Sigmoid colon (tissue), 7 donors: ENCODE results near the gene EDNRA. TPM values are rescaled to one million over a fixed set of nuclear protein-coding genes. Genes with fewer than 3 reads are reported as not detected.

Experiments used
- DNase-seq: peaks from one replicate; pipeline ENCODE4 v3.0.0-alpha.2; 2019
- H3K27ac ChIP-seq, 4 donors: fragments of 200-600 bp; sonication (generic); one replicate each; pipeline ENCODE4 v1.5.1; 2016 to 2019; ENCODE audit warnings: mild to moderate bottlenecking in 1 of 4
- H3K27me3 ChIP-seq, 3 donors: fragments of 200-600 bp; sonication (generic); one replicate each; pipeline ENCODE4 v1.5.1; 2019; ENCODE audit warnings: mild to moderate bottlenecking in 1 of 3
- H3K36me3 ChIP-seq, 4 donors: fragments of 200-600 bp; sonication (generic); one replicate each; pipeline ENCODE4 v1.5.1; 2016 to 2019
- H3K4me1 ChIP-seq, 4 donors: fragments of 200-600 bp; sonication (generic); one replicate each; pipeline ENCODE4 v1.5.1; 2017 to 2019
- H3K4me3 ChIP-seq, 4 donors: fragments of 200-600 bp; sonication (generic); one replicate each; pipeline ENCODE4 v1.5.1; 2017 to 2019; ENCODE audit warnings: mild to moderate bottlenecking in 2 of 4, moderate library complexity in 1 of 4
- H3K9me3 ChIP-seq, 4 donors: fragments of 200-600 bp in 3 of 4; sonication (generic) in 3 of 4; one replicate each; pipeline versions ENCODE4 v1.5.1 to v1.6.1; 2013 to 2019
- CTCF ChIP-seq, 4 experiments: fragments of 450-650 bp in 3 of 4; fragments of 200-600 bp in 1 of 4; IDR thresholded peaks; one replicate each; pipeline ENCODE4 v1.5.1; 2016 to 2019; ENCODE audit warnings: antibody characterized with exemption in 4 of 4, mild to moderate bottlenecking in 3 of 4, moderate library complexity in 2 of 4
- EP300 ChIP-seq, 4 donors: sonication (generic); formaldehyde crosslinking; IDR thresholded peaks; one replicate each; pipeline ENCODE4 v1.6.1; 2017; ENCODE audit warnings: antibody characterized with exemption in 4 of 4
- POLR2A ChIP-seq, 2 donors: fragments of 450-650 bp; IDR thresholded peaks; one replicate each; pipeline ENCODE4 v1.6.1; 2016; ENCODE audit warnings: antibody characterized with exemption in 2 of 2, mild to moderate bottlenecking in 2 of 2, moderate library complexity in 2 of 2
- POLR2AphosphoS5 ChIP-seq, 4 donors: sonication (generic); formaldehyde crosslinking; IDR thresholded peaks; one replicate each; pipeline ENCODE4 v1.6.1; 2017; ENCODE audit warnings: antibody characterized with exemption in 4 of 4
- WGBS, 2 donors: extraction: QIAGEN DNeasy Blood & Tissue Kit; methylation state at CpG; one replicate each; pipeline ENCODE4 v1.1.7; 2013; 5-methylcytosine and 5-hydroxymethylcytosine counted together
- intact Hi-C: fragments of 100-400 bp; cut with DNase I; formaldehyde crosslinking; loops from one replicate; pipeline ENCODE4 v1.15.1; 2023
- polyA plus RNA-seq, 3 donors: library from polyadenylated mRNA; stranded (reverse); fragments of 200-250 nt; gene quantifications; one replicate each; pipeline ENCODE4 v1.2.3, GENCODE V29; 2013
- total RNA-seq, 4 donors: library from RNA; depleted of rRNA; stranded (reverse); fragments of >200 nt; gene quantifications; one replicate each; pipeline ENCODE4 v1.1.0, GENCODE V29; 2016
- donor health status: healthy with polysubstance abuse.
- donor health status: Bipolar disorder and iron deficiency.
- donor health status: healthy.

EDNRA gene
- total and polyA plus RNA-seq, 7 donors, result 0.23 to 10.5 (median 3.7) TPM; not detected in 1

GRCh38 chr4:147560625-147561024 lies 79.7 kb downstream of the EDNRA start:
- Histone ChIP-seq H3K4me3 (no peak overlapping the region), H3K9me3 (no peaks in the 10 kb centered on the region), H3K27me3 (no peaks in the 10 kb centered on the region), H3K27ac (no peak overlapping the region), H3K36me3 (no peaks in the 10 kb centered on the region), H3K4me1 (no peaks in the 10 kb centered on the region)
- intact Hi-C loops, result no loop called here
- DNase-seq, result no peak
- 86 to 89% methylated on average over 4 of the region's 4 CpGs for WGBS, 2 donors
- no peak for TF ChIP-seq EP300 (IDR thresholded peaks at IDR 0.05)
- no peak for TF ChIP-seq POLR2AphosphoS5 (IDR thresholded peaks at IDR 0.05)
- TF ChIP-seq POLR2A (IDR thresholded peaks at IDR 0.05), result no peak
- no peak for TF ChIP-seq CTCF (IDR thresholded peaks at IDR 0.05)

GRCh38 chr4:147566762-147567161 lies 85.9 kb downstream of the EDNRA start:
- intact Hi-C loops, result no loop called here
- Histone ChIP-seq H3K4me3 (no peak overlapping the region), H3K4me1 (peaks cover 0 to 9% (median 0%) of the 10 kb centered on the region in 4 donors), H3K36me3 (no peaks in the 10 kb centered on the region), H3K27me3 (no peaks in the 10 kb centered on the region), H3K27ac (no peak overlapping the region), H3K9me3 (no peaks in the 10 kb centered on the region)
- no peak for TF ChIP-seq EP300 (IDR thresholded peaks at IDR 0.05)
- TF ChIP-seq POLR2A (IDR thresholded peaks at IDR 0.05), result no peak
- TF ChIP-seq CTCF (IDR thresholded peaks at IDR 0.05), result no peak
- no peak for TF ChIP-seq POLR2AphosphoS5 (IDR thresholded peaks at IDR 0.05)
- DNase-seq, result no peak

GRCh38 chr4:147567276-147567675 lies 86.4 kb downstream of the EDNRA start:
- peaks cover 0 to 9% (median 0%) of the 10 kb centered on the region in 4 donors for H3K4me1 ChIP-seq
- H3K4me3 ChIP-seq, result no peak overlapping the region
- WGBS, 2 donors, result 96 to 99% methylated on average over 1 of the region's 1 CpG
- no peaks in the 10 kb centered on the region for H3K36me3 ChIP-seq
- H3K9me3 ChIP-seq, result no peaks in the 10 kb centered on the region
- no peak for TF ChIP-seq CTCF (IDR thresholded peaks at IDR 0.05)
- TF ChIP-seq POLR2A (IDR thresholded peaks at IDR 0.05), result no peak
- TF ChIP-seq POLR2AphosphoS5 (IDR thresholded peaks at IDR 0.05), result no peak
- TF ChIP-seq EP300 (IDR thresholded peaks at IDR 0.05), result no peak
- intact Hi-C loops, result no loop called here
- no peak for DNase-seq
- H3K27ac ChIP-seq, result no peak overlapping the region
- no peaks in the 10 kb centered on the region for H3K27me3 ChIP-seq

GRCh38 chr4:147570616-147571015 lies 89.7 kb downstream of the EDNRA start:
- TF ChIP-seq POLR2A (IDR thresholded peaks at IDR 0.05), result no peak
- TF ChIP-seq EP300 (IDR thresholded peaks at IDR 0.05), result no peak
- TF ChIP-seq CTCF (IDR thresholded peaks at IDR 0.05), result no peak
- H3K4me3 ChIP-seq, result no peak overlapping the region

GRCh38 chr4:147571036-147571770 lies 90.3 kb downstream of the EDNRA start:
- TF ChIP-seq POLR2A (IDR thresholded peaks at IDR 0.05) (no peak), EP300 (IDR thresholded peaks at IDR 0.05) (no peak), CTCF (IDR thresholded peaks at IDR 0.05) (no peak), POLR2AphosphoS5 (IDR thresholded peaks at IDR 0.05) (no peak)
- Histone ChIP-seq H3K27ac (no peak overlapping the region), H3K4me3 (no peak overlapping the region), H3K9me3 (no peaks in the 10 kb centered on the region), H3K27me3 (no peaks in the 10 kb centered on the region), H3K36me3 (no peaks in the 10 kb centered on the region), H3K4me1 (peaks cover 0 to 9% (median 0%) of the 10 kb centered on the region in 4 donors)
- DNase-seq, result no peak
- intact Hi-C loops, result no loop called here
- 47 to 63% methylated on average over 5 of the region's 5 CpGs for WGBS, 2 donors

More at GRCh38 chr4:147570616-147571015, 89.7 kb downstream of the EDNRA start:
- H3K9me3 ChIP-seq, result no peaks in the 10 kb centered on the region
- intact Hi-C loops, result no loop called here
- no peaks in the 10 kb centered on the region for H3K36me3 ChIP-seq
- no peaks in the 10 kb centered on the region for H3K27me3 ChIP-seq
- 52 to 59% methylated on average over 4 of the region's 4 CpGs for WGBS, 2 donors
- no peak overlapping the region for H3K27ac ChIP-seq
- H3K4me1 ChIP-seq, result peaks cover 0 to 9% (median 0%) of the 10 kb centered on the region in 4 donors
- no peak for DNase-seq
